Activated CD4-positive, alpha-beta T cell treated with anti-CD3 and anti-CD28 coated beads, Interleukin-2, Interleukin-6, amounts not matched to agents 100 ng/mL and 50 ng/mL, durations not matched to agents 16 hours and 8 hours (primary cell): ENCODE data around the gene MAS1L.
A peak's percentile ranks its signal among the peaks of the same experiment; 100 is the strongest.

ENCODE experiments used
- DNase-seq: peaks from one replicate; pipeline ENCODE4 v3.0.0-alpha.2; 2020

Gene MAS1L

DNA sequence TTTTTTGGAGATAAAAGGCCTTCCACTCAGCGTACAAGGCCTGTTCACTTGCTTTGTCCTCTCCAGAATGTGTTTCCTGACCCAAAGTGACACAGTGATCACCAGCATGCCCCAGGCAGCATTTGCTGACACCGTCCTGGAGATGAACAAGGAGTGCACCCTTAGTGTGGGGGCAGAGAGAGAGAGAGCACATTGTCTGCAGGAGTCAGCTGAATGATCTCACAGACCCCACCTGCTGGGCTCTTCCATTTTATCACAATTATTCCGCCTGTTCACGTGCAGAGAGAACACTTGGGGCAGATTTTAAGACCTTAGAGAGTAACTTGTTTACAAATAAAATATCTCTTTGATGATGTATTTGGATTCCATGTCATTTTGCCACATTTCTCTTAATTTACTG is 22.4 kb upstream of the MAS1L start:
- no peak for DNase-seq

GRCh38 chr6:29509711-29510110 is 22.0 kb upstream of the MAS1L start:
- DNase-seq = no peak

DNA sequence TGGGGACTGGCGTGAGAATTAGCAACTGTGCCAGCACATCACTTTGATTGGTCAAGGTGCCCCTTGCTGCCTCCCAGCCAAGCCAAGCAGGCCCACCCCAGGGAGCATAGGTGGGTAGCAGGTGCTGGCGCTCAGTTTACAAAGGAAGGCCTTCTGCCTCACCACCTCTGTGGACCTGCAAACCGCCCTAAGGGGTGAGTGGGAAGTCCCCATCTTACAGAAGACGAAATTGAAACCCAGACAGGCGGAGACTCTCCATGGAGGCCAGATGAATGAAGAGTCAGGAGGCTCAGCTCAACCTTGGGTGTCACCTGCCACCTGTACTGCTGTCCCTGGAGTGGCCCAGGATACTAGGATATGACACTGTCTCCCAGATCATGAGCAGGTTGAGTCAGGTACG is 21.5 kb upstream of the MAS1L start:
- DNase-seq = peak; percentile 10

- no peak for DNase-seq
Observed at GRCh38 chr6:29507319-29507718, 19.6 kb upstream of the MAS1L start.

GRCh38 chr6:29506446-29507067 is 18.8 kb upstream of the MAS1L start:
- DNase-seq = no peak

DNA sequence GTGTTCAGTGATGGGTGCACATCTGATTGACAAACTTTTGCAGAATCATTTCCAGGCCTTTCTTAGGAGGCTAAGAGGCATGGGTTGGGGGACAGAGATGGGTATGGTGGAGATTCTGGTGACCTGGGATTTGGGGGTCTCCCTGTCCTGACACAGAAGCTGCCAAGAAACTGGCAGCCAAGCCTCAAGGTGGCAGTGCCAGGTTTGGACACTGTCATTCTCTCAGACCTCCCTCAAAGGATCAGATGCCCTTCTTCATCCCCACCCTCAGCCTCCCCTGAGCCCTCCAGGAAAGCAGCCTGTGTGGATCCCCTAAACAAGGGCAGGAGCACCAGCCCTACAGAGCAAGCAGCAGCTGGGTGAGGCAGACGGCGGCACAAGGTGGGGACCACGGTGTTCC is 18.1 kb upstream of the MAS1L start:
- DNase-seq = no peak

- no peak for DNase-seq
Observed at GRCh38 chr6:29504961-29505360, 17.2 kb upstream of the MAS1L start.

DNA sequence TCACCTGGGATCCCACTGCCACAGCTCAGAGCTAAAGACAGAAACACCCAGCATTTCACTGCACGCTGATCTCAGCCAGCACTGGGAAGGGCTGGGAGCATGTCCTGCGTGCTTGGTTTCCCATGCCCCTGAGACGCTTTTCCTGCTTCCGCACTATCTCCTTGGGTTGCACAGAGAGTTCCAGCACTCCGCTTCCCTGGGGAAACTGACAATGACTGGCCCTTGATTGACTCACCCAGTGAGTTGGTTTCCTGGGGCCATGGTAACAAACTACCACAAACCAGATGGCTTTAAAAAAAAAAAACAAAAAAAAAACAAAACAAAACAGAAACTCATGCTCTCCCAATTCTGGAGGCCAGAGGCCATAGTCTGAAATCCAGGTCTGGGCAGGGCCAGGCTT is 14.8 kb upstream of the MAS1L start:
- DNase-seq = no peak

- DNase-seq = no peak
Observed at GRCh38 chr6:29502181-29502580, 14.4 kb upstream of the MAS1L start.

DNA sequence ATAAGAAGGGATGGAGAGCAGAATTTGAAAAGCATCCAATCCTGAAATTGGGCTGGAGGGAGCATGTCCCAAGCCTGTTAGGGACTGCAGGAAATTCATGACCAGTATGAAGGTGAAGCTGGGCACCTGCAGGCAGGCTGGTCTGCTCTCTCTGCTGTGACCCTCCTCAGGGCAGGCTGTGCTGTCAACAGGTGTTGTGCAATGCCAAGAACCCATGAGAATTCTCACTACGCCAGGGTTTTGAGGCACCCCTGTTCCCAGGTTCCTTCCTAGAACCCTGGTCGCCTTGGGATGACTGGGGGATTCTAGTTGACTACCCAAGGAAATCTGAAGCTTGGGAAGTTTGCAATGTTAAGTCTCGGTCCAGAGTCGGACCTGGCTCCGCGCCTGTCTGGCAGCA is 13.3 kb upstream of the MAS1L start:
- DNase-seq = no peak

GRCh38 chr6:29500594-29500993 is 12.8 kb upstream of the MAS1L start:
- no peak for DNase-seq

DNA sequence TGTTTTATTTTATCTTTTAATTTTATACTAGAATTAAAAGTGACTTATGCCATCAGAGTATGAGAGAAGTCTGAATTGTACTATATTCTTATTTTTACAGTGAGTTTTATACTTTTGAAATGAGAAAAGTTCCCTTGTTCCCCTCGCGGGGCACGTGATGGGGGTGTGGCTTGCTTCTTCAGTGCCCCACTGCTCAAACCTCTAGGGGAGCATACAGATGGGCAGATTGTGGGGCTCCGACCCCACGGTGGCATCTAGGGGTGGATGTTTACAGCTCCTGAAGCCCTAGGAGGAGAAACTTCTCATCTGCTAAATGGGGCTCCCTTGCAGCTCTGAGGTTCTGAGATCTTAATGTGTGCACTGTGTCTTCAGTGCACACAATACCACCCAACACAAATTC is 11.9 kb upstream of the MAS1L start:
- no peak for DNase-seq

DNA sequence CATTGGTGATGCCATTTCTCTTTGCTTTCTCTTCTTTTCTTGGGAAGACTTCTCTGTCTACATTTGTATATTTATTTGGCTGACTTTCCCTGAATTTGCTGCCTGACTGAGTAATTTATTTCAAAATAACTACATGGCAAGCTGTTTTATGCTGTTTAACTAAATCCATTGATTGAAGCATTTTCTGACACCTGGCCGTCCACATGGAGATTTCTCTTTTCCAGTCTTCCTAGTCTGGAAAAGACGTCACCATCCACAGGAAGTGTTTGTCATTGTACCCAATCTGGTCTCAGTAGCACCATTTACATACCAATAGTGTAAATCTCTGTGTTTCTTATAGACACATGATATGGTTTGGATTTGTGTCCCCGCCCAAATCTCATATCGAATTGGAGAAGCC is 9.2 kb upstream of the MAS1L start:
- no peak for DNase-seq

GRCh38 chr6:29495571-29495970 is 7.8 kb upstream of the MAS1L start:
- DNase-seq = no peak

- no peak for DNase-seq
Observed at GRCh38 chr6:29494131-29494530, 6.4 kb upstream of the MAS1L start.

DNA sequence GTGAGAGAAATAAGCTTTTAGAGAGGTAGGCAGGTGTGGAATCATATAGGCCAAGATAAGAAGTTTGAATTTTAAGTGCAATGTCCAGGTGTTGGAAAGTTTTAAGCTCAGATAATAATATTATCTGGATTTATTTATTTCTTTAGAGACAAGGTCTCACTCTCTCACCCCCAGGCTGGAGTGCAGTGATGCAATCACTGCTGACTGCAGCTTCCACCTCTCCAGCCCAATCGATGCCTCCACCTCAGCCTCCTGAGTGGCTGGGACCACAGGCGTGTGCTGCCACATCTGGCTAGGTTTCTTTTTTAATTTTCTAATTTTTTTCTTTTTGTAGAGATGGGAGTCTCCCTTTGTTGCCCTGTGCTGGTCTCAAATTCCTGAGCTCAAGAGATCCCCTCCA is 5.5 kb upstream of the MAS1L start:
- DNase-seq = no peak

DNA sequence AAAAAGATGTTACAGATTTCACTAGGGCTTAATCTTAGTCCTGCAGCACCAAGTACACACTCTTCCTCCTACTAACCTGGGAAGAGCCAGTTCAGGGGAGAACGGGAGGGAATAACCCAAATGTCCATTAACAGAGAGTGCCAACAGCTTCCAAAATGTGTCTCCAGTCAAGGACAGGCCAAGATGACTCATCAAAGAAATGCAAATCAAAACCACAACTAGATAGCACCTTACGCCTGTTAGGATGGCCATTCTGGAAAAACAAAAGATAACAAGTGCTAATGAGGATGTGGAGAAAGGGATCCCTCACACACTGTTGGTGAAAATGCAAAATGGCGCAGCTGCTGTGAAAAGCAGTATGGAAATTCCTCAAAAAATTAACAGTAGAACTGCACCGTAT is 3.8 kb upstream of the MAS1L start:
- no peak for DNase-seq

- DNase-seq = no peak
Observed at GRCh38 chr6:29490552-29490951, 2.8 kb upstream of the MAS1L start.

DNA sequence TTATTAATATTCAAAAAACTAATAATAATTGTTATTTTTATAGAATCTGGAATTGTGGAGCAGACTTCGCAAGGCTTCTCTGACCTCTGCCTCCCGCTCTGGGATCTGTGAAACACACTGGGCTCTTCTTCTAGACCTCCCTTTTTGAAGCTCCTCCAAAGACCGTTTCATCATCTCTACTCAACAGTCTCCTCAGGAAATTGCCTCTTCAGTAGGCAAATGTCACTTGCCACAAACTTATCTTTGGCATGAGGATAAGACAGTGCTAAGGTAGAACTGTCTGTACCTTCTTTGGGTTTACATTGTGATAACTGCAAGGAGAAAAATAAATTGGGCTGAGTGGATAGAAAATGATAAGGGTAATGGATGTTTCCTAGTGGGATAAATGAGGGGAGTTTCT is 2.3 kb upstream of the MAS1L start:
- DNase-seq = no peak

GRCh38 chr6:29489286-29489685 is 1.5 kb upstream of the MAS1L start:
- DNase-seq = no peak

GRCh38 chr6:29488874-29489273 is 1.1 kb upstream of the MAS1L start:
- no peak for DNase-seq

DNA sequence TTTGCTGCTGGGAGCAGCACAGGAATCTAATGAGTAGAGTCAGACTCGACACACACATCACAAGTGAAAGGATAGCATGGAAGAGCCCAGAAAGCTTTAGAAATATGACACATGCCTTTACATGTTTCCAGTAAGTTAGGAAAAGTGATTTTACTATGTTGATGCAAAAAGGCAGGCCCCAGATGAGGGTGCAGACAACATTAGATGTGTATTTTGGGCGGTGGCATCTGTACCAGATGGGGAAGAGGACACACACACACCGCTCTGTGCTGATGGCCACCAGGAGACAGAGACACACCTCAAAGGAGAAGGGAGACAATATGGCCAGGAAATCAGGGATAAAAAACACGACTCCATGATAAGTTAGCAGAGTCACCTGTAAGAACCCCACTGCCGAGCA is 625 bp downstream of the MAS1L start:
- no peak for DNase-seq

DNA sequence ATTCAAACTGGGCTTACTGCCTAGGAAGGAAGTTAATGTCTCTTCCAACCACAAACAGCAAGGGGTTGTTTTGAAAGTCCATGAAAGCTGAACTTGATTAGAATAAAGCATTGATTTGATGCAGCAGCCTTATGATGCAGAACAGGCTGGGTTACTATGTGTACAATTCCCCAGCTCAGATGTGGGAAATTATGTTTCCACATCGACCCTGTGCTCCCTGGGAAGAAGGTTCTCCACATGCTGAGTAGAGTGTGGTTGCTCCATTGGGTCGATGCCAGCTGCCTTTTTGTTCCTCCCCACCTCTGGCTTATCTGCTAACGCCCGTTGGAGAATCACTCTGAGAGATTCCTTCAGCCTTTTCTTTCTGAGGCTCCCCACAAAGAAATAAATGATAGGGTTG is 1.2 kb downstream of the MAS1L start:
- no peak for DNase-seq

GRCh38 chr6:29483735-29484134 is 4.0 kb downstream of the MAS1L start:
- DNase-seq = no peak

DNA sequence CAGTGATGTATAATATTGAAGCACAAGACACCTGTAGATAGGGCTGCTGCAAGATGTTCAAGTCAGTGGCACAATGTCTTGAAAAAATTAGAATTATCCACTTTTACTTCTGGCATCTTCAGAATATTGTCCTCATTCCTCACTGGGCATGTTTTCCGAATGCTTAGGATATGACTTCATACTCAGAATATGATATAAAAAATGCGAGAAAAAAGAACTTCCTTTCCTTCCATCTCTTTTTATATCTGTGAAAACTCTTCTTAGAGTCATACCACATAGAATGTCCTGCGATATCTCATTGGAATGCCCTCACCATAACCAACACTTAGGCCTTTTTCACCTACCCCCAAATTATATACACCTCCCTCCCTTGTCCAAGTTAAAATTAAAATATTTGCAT is 4.6 kb downstream of the MAS1L start:
- DNase-seq = no peak

GRCh38 chr6:29479560-29479959 is 8.2 kb downstream of the MAS1L start:
- DNase-seq = no peak
